ENCODE results near the gene NSD1.
A peak's percentile ranks its signal among the peaks of the same experiment; 100 is the strongest.
"Not testable (repeated sequence)": the region's sequence is repeated elsewhere in the genome, so short reads cannot be mapped to it uniquely, and the experiment has no call there.

NSD1 gene

DNA sequence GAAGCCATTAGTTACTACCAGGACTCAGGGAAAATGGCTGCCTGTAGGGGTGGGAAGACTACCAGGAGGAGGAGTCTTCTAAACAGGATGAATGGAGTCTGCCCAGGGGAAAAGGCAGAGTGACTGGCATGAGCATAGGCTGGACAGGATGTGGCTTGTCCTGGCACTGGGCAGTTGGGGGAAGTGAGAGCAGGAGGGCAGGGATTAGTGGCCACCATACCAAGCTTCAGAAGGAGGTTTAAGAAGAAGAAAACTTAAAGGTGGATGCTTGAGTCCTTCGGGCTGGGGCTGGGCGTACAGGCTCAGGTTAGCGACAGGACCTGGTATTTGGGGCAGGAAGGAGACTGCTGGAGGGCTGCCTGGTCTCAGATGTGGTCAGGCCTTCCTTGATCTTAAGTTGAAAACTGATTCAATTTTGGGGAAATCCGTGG lies 5.0 kb upstream of the NSD1 start:
- DNase-seq: no peak

DNA sequence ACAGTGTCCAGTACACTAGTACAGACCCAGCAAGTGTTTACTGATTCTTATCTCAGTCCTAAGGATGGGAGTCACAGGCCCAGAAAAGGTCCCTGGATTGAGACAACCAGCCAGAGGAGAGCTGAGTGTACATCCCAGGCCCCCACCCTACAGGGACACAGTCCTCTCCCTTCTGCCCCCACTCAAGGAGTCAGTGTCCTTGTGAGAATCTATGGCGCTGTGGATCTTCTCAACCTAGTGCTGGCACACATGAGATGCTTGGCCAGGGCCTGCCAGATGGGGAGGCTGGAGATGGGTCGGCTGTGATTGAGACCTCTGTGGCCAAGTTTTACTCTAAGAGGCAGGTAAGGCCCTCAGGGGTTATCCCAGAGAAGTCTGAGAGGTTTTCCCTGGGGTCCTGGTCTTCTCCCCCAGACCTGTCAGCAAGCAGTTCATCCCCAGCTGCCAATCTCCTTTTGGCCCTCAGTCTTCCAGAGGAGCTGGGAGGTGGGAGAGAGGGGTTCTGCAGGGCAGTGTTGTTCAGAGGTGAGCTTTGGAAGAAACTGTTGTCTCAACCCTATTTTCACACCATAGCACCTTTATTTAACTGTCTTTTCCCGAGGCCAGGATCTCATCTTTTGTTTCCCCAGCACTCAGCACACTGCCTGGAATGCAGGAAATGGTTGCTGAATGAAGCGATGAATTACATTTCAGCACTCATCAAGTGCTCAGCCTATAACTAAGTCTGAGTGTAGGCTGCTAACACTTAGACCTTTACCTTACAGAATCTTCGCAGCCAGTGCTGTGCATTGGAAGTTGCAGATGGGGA lies 3.2 kb upstream of the NSD1 start:
- no peak for DNase-seq

DNA sequence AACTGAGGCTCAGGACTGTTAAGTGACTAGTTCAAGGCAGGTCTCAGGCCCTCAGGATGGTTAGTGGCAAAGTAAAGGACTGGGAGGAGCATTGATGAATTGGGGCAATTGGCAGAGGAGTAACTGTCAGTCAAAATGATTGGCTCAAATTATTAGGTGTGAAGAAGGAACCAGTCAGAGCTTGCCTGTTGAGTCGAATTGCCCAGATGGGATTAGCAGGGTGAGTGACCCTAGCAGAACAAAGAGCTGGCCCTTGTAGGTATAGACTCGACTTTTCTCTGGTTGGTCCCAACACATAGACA lies 2.6 kb upstream of the NSD1 start:
- no peak for DNase-seq

- DNase-seq: no peak
Observed at GRCh38 chr5:177131352-177132135, 2.0 kb upstream of the NSD1 start.

DNA sequence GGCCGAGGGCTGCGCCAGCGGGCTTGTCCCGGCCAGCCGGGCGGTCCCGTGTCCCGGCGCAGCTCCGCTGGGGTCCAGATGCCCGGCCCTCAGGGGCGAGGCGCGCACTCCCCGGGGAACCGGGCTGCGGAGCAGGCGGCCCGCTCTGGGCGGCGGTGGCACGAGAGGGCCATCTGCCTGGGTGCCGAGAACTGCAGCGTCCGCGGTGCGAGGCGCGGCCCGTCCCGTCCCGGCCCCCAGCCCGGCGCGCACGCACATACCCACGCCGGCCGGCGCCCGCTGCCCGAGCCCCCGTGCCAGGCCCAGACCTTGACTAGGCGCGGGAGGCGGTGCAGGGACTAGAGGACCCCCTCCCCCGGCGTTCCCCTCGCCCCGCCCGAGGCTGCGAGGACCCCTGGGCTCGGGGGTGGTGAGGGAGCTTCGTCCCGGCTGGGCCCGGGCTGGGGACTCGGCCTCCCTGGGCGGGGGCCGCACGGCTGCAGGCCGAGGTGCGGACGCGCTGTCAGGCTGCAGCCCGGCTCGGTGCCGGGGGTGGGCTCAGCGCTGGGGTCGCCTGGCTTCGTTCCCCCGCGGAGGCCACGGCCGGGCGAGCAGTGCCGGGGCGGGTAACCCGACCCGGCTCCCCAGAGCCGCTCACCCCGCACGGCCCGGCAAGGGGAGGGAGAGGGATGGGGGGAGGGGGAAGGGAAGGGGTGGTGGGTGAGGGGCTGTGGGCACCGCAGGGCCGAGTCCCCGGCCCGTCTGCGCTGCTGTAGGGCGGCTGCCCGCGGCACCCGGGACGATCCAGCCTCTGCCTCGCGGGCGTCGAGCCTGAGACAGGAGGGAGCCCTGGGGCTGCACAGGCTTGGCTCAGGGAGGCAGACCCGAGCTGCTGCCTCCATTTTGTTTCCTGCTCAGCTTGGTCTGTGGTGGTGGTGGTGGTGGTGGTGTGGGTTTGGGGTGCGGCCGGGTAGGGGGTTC lies 1.2 kb upstream of the NSD1 start:
- DNase-seq: peak; percentile 46

DNA sequence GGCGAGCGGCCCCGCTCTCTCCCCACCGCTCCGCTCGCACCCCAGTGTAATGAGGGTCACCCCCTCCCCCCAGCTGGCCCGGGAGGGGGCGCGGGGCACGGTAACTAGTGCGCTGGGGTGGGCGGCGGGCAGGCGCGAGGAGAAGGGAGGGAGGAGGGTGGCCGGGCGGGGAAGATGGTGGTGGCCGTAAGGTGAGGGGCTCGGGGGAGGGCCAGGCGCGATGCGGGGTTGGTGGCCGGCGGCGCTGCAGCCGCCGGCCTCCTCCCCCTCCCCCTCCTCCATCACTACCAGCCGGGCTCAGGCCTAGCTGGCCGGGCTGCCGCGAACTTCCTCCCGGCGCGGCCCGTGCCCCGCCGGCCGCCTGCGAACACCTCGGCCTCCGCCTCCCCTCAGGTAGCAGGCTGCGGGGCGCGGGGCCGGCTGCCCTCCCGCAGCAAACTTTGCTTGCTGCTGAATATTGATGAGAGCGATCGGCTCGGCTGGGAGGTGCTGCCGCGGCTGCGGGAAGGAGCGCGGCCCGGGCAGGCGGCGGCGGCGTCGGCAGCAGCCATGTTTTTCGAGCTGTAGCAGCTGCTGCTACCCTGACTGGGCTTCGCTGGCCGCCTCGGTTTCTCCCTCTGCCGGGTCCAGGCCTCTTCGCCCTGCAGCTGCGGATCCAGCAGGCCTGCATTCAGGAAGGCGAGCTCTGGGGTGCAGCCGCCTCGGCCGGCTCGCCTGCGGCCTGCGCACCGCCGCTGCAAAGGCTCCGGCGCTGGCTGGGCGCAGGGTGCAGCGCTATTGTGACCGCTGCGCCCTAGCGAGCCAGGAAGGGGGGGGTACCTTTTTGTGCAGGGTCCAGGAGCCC lies 502 bp downstream of the NSD1 start:
- peak; percentile 34 for DNase-seq

GRCh38 chr5:177134697-177135225 lies 1.2 kb downstream of the NSD1 start:
- no peak for DNase-seq

GRCh38 chr5:177140312-177140711 lies 6.7 kb downstream of the NSD1 start:
- no peak for DNase-seq

DNA sequence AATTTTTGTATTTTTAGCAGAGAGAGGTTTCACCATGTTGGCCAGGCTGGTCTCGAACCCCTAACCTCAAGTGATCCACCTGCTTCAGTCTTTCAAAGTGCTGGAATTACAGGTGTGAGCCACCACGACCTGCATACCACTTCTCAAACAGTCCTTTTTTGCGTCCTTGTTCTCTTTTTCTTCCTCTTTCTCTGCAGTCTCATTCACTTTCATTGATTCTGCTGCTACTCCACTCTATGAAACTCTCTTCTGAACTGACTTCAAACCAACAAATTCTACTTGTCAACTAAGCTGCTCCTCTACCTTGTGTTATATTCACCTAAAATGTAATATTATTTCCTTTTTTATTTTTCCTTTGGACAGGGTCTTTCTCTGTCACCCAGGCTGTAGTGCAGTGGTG lies 7.9 kb downstream of the NSD1 start:
- DNase-seq: no peak

DNA sequence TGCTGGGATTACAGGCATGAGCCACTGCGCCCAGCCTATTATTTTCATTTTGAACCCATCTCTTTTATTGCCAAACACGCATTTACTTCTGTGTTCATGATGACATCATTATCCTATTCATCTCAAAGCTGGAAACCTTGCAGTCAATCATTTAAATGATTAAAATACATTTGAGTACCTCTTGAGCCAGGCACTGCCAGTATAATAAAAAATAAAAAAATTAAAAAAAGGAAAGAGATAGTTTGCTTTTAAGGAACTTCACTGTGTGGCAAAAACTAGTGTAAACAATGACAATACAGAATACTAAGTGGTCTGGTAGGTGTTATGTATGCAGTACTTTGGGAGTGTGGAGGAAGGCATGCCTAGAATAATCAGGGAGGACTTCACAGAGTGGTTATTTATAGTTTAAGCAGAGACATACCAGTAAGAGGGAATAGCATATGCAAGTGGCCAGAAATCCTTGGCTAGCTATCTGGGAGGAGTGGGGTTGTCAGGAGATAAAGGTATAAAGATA lies 8.6 kb downstream of the NSD1 start:
- no peak for DNase-seq

GRCh38 chr5:177142778-177143177 lies 9.2 kb downstream of the NSD1 start:
- DNase-seq: no peak

DNA sequence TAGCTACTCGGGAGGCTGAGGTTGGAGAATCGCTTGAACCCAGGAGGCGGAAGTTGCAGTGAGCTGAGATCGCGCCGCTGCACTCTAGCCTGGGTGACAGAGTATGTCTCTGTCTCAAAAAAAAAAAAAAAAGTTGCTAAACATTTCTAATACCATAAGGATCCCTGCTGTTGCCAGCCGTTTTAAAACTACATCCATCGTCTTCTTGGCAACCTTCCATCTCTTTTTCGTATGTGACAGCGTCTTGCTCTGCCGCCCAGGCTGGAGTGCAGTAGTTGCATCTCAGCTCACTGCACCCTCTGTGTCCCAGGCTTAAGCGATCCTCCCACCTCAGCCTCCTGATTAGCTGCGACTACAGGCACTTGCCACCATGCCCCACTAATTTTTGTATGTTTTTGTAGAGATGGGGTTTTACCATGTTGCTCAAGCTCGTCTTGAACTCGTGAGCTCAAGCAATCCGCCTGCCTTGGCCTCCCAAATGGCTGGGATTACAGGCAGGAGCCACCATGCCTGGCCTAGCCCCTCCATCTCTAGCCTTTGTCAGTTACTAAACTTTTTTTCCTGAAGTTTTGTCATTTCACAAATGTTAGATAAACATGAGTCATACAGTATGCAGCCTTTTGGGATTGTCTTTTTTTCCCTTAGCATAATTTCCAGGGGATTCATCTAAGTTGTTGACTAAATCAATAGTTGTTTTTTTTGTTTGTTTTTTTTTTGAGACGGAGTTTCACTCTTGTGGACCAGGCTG lies 13.5 kb downstream of the NSD1 start:
- DNase-seq: no peak

GRCh38 chr5:177150061-177150460 lies 16.5 kb downstream of the NSD1 start:
- not testable (repeated sequence) for DNase-seq

DNA sequence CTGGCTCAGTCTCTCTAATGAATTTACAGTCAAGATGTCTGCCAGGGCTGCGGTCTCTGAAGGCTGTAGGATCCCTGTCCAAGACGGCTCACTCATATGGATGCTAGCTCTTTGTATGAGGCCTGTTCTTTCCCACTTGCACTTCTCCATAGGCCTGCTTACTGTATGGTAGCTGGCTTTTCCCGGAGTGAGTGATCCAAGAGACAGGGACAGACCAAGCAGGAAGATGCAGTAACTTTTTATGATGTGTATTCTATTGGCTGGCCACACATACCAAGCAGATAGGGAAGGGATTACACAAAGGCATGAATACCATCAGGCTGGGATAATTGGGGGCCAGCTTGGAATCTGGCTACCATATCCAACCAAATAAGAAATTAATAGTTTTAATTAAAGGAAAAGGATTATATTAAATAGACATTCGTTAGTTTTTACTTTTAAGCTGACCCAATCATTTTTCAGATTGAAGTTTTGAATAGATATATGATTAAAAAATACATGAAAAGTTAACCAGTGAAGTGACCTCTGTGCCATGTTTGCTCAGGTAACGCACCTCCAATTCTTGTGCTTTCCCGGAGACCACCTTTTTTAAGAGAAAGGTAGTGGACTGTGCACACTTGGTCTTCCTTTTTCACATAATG lies 20.6 kb downstream of the NSD1 start:
- DNase-seq: no peak

- no peak for DNase-seq
Observed at GRCh38 chr5:177162379-177162778, 28.8 kb downstream of the NSD1 start.

GRCh38 chr5:177163500-177163899 lies 29.9 kb downstream of the NSD1 start:
- DNase-seq: no peak

- DNase-seq: no peak
Observed at GRCh38 chr5:177169271-177169670, 35.7 kb downstream of the NSD1 start.

DNA sequence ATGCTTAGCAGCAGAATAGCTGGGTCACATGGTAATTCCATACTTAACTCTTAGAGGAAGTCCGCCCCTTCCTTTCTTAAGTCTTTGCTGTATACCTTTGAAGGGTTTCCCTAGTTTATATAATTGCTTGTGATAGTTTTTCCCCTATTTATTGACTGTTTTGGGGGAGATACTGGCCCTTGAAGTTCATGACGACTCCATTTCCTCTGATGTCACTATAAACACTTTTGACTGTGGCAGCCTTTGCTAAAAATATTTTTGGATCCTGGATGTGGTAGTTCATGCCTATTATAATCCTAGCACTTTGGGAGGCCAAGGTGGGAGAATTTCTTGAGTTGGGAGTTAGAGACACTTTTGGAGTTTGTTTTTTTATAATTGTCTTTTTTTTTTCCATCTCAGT lies 38.4 kb downstream of the NSD1 start:
- no peak for DNase-seq

DNA sequence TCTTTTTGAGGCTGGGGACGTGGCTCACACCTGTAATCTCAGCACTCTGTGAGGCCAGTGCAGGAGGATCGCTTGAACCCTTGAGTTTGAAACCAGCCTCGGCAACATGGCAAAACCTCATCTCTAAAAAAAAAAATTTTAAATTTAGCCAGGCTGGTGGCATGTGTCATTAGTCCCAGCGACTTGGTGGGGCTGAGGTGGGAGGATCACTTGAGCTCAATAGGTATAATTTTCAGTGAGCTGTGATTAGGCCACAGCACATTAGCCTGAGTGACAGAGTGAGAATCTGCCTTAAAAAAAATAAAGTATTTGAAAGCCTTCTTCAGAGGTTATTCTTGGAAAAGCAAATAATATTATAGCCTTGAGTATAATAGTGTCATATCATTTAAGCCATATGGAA lies 41.8 kb downstream of the NSD1 start:
- DNase-seq: no peak

DNA sequence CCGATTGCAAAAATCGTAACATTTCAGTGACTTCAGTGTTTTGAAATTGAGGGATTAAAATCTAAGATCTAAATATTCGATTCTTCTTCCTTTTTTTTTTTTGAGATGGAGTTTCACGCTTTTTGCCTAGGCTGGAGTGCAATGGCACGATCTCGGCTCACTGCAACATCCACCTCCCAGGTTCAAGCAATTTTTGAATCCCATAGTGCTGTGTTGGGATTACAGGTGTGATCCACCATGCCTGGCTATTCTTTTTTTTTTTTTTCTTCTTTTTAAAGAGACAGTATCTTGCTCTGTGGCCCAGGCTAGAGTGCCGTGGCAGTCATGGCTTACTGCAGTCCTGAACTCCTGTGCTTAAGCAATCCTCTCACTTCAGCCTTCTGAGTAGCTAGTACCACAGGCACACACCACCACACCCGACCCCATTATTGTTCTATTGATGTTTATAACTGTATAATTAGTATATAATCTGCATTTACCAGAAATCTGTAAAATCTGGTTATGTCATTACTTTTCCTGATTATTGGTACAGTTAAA lies 42.7 kb downstream of the NSD1 start:
- DNase-seq: no peak
